RWPE1 (cell line): Measurements from ENCODE around the gene ALDH1A2.
"Not testable (repeated sequence)": the region's sequence is repeated elsewhere in the genome, so short reads cannot be mapped to it uniquely, and the experiment has no call there.

Experiments
- CTCF ChIA-PET: fragments of 350-600 bp; sonication (Branson Sonifier 250); formaldehyde crosslinking; extraction: SDS; loops from one replicate; lab custom pipeline; 2021; lab: Yijun Ruan, JAX
- POLR2A ChIA-PET: fragments of 400-600 bp; formaldehyde crosslinking; extraction: SDS; loops from one replicate; lab custom pipeline; 2020; ENCODE audit warnings: antibody characterized with exemption; ENCODE audit not compliant: low non-redundant PET; lab: Yijun Ruan, JAX
- DNase-seq: peaks from one replicate; pipeline ENCODE4 v3.0.0; 2012; ENCODE audit warnings: low spot score
- H3K27ac ChIP-seq: fragments of 450-650 bp; 2 replicates; pipeline ENCODE4 v1.5.1; 2017
- CTCF ChIP-seq: fragments of 450-650 bp; conservative IDR thresholded peaks from 2 replicates; pipeline ENCODE4 v1.5.1; 2017; ENCODE audit warnings: low read depth, mild to moderate bottlenecking

Gene ALDH1A2

GRCh38 chr15:58065445-58066041 lies at the start of gene ALDH1A2:
Gene ALDH1A2, minus strand, starts transcription at chr15:58065711. Its CDS starts 61 bp downstream, at chr15:58065650.
- POLR2A ChIA-PET: no interaction called here
- peak; percentile 8 for DNase-seq
- no peak for TF ChIP-seq CTCF
- no peak within 1 kb of the TSS for H3K27ac ChIP-seq
- CTCF ChIA-PET: interaction anchor here (0.6 to 3.5 kb wide), 21 partner anchors 9 to 618 kb away, joined by 3 to 38 read pairs (median 4); no protein-coding TSS in a partner anchor

GRCh38 chr15:58114812-58115211 lies 49.3 kb upstream of the ALDH1A2 start:
- TF ChIP-seq CTCF: no peak
- POLR2A ChIA-PET: no interaction called here
- no peak for DNase-seq
- H3K27ac ChIP-seq: no peak overlapping the region
- CTCF ChIA-PET: no interaction called here

GRCh38 chr15:58114388-58114787 lies 48.9 kb upstream of the ALDH1A2 start:
- ChIA-PET CTCF (no interaction called here), POLR2A (no interaction called here)
- DNase-seq: no peak
- TF ChIP-seq CTCF: no peak
- no peak overlapping the region for H3K27ac ChIP-seq

- H3K27ac ChIP-seq, DNase-seq, POLR2A ChIA-PET: not testable (repeated sequence)
- CTCF ChIA-PET: interaction anchor here (0.7 kb wide), 1 partner anchor 918 kb away, joined by 3 read pairs; no protein-coding TSS in a partner anchor
Measured at GRCh38 chr15:58113358-58113757, 47.8 kb upstream of the ALDH1A2 start.

- no peak for TF ChIP-seq CTCF
- H3K27ac ChIP-seq: no peak overlapping the region
- CTCF ChIA-PET: no interaction called here
- POLR2A ChIA-PET: no interaction called here
- DNase-seq: no peak
Measured at GRCh38 chr15:58111718-58112104, 46.2 kb upstream of the ALDH1A2 start.

GRCh38 chr15:58110999-58111717 lies 45.6 kb upstream of the ALDH1A2 start:
- H3K27ac ChIP-seq: no peak overlapping the region
- ChIA-PET POLR2A (no interaction called here), CTCF (interaction anchor here (0.6 kb wide), 1 partner anchor 45 kb away, joined by 3 read pairs; no protein-coding TSS in a partner anchor)
- TF ChIP-seq CTCF: no peak
- DNase-seq: no peak

- no peak overlapping the region for H3K27ac ChIP-seq
- POLR2A ChIA-PET: no interaction called here
- CTCF ChIA-PET: no interaction called here
- TF ChIP-seq CTCF: no peak
- no peak for DNase-seq
Measured at GRCh38 chr15:58109419-58109818, 43.9 kb upstream of the ALDH1A2 start.
